Mucosa of stomach (tissue), 1 donor: ENCODE results near the gene TBCD.
A peak's percentile ranks its signal among the peaks of the same experiment; 100 is the strongest.

Experiments used
- H3K27me3 ChIP-seq: one replicate; pipeline ENCODE4 v1.7.0; 2013; ENCODE audit warnings: mild to moderate bottlenecking, low read length; ENCODE audit not compliant: control insufficient read depth, insufficient read depth
- H3K36me3 ChIP-seq: one replicate; pipeline ENCODE4 v1.7.0; 2013; ENCODE audit warnings: low read length; ENCODE audit not compliant: control insufficient read depth, insufficient read depth
- H3K4me1 ChIP-seq: one replicate; pipeline ENCODE4 v1.7.0; 2013; ENCODE audit warnings: mild to moderate bottlenecking, low read length; ENCODE audit not compliant: control insufficient read depth, insufficient read depth
- H3K4me3 ChIP-seq: one replicate; pipeline ENCODE4 v1.7.0; 2013; ENCODE audit warnings: low read length
- H3K9ac ChIP-seq: one replicate; pipeline ENCODE4 v1.7.0; 2013; ENCODE audit warnings: mild to moderate bottlenecking, low read length, moderate library complexity
- H3K9me3 ChIP-seq: one replicate; pipeline ENCODE4 v1.7.0; 2013; ENCODE audit warnings: mild to moderate bottlenecking, low read length, moderate library complexity; ENCODE audit not compliant: control insufficient read depth
- donor health status: Pancreatic carcinoma.

TBCD gene

DNA sequence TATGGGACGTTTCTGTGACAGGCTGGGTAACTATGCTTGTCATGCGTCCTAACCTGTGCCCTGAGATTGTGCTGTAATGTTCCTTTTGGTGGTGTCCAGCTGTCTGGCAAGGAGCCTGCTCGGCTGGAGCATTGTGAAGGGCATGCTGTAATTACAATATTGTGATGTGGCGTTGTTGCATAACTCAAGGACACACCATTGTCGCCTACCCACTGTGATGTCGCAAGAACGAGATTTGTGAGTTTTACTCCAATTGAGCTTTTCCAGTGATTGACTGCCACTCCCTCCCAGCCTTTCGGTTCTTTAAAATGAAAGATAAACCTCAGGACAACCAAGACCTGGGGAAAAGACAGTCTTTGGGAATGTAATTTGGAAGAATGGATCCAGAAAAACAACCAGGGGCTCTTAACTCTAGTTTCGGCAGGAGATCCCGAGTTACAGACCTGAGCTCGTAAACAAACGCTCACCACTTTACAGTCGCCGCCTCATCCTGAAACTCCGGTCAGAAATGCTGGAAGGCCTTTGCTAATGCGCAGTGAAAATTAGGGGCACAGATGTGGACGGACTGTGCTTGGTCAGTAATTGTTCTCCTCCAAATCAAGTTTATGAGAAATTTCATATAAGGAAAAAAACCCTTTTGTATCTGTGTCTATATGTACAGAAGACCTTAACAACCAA, 86.7 kb downstream of the TBCD start:
- Histone ChIP-seq H3K4me3 (no peak overlapping the region), H3K9me3 (no peaks in the 10 kb centered on the region), H3K36me3 (no peaks in the 10 kb centered on the region), H3K27me3 (no peaks in the 10 kb centered on the region), H3K4me1 (no peaks in the 10 kb centered on the region), H3K9ac (no peak overlapping the region)

DNA sequence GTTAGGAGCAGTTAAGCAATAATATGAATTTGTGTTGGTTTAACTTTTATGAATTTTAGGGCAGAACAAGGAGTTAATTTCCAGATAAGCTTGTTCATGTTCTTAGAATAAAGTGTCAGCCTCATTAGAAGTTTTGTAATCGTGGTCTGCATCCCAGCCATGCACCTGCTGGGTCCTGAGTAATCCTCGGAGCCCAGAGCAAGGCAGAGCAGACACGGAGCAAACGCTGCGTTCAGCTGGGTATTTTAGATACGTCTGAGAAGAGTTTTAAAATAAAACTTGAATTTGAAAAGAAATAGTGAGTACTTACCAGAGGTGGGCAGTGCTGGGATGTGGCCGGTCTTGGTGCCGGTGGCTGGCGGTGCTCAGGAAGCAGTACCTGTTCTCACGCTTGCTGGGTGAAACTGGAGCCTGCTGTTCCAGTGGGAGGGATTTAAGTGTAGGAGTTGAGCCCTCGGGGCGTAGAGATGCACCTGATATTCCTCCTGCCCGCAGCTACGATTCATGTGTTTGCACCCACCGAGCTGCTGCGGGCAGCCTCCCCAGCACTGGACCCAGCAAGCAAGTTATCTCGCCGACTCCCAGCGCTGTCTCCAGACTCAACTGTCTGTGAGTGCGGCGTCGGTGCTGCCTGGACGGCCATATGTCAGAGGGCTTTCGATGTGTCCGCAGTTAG, 87.9 kb downstream of the TBCD start, which contains the start of gene ZNF750:
Gene ZNF750 (minus strand): TSS at position 406 of the 676 bp plus-strand sequence. CDS start 7,568 bp downstream, outside the sequence.
- H3K27me3 ChIP-seq: no peaks in the 10 kb centered on the region
- no peak within 1 kb of the TSS for H3K9ac ChIP-seq

DNA sequence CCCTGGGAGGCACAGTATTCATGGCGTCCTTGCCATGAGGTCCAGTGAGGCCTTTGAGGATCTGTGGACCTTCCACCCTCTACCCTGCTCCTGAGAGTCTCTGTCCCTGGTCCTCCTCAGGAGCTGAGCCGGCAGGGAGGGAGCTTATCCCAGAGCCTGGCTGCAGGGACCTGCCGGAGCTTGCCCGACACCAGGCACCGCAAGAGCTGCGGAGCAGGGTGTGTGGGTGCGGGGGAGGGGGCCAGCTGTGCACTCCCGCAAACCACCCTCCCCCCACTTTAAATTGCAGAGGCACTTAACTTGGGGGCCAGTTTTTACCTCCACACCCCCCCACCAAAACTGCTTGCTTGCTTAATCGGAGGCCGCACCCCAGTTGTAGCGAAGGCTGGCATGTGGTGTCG, 88.6 kb downstream of the TBCD start:
- Histone ChIP-seq H3K4me1 (no peaks in the 10 kb centered on the region), H3K36me3 (no peaks in the 10 kb centered on the region), H3K4me3 (no peak overlapping the region), H3K9me3 (no peaks in the 10 kb centered on the region), H3K9ac (no peak overlapping the region), H3K27me3 (no peaks in the 10 kb centered on the region)

More for the DNA sequence above, 87.9 kb downstream of the TBCD start, which contains the start of gene ZNF750:
- no peaks in the 10 kb centered on the region for H3K9me3 ChIP-seq
- no peaks in the 10 kb centered on the region for H3K4me1 ChIP-seq
- no peaks in the 10 kb centered on the region for H3K36me3 ChIP-seq
- H3K4me3 ChIP-seq: no peak within 1 kb of the TSS

DNA sequence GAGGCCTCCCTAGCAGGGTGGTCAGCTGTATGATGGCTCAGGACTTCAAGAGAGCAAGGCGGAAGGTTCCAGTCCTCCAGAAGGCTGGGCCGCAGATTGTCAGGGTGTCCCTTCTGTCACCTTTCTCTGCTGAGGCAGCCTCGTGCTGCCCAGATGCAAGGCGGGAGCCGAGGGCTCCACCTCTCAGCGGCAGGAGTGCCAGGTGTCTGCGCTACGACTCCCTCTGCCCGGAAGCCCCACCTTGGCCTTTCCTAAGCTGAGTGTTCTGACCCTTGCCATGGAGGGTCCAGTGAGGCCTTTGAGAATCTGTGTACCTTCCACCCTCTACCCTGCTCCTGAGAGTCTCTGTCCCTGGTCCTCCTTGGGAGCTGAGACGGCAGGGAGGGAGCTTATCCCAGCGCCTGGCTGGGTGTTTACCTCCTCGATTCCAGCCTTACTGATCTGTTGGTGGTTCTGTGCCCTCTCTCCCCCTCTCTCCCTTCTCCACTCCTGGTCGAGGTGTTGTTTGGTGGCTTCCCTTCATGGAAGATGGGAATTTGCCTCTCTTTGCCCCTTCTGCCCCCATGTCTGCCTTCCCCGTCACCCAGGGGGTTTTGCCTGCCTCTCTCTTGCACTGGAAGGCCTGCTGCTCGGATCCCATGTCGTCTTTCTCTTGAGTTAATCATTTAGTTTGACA, 90.2 kb downstream of the TBCD start:
- Histone ChIP-seq H3K9ac (no peak overlapping the region), H3K36me3 (no peaks in the 10 kb centered on the region), H3K4me1 (no peaks in the 10 kb centered on the region), H3K9me3 (no peaks in the 10 kb centered on the region), H3K4me3 (no peak overlapping the region), H3K27me3 (no peaks in the 10 kb centered on the region)

DNA sequence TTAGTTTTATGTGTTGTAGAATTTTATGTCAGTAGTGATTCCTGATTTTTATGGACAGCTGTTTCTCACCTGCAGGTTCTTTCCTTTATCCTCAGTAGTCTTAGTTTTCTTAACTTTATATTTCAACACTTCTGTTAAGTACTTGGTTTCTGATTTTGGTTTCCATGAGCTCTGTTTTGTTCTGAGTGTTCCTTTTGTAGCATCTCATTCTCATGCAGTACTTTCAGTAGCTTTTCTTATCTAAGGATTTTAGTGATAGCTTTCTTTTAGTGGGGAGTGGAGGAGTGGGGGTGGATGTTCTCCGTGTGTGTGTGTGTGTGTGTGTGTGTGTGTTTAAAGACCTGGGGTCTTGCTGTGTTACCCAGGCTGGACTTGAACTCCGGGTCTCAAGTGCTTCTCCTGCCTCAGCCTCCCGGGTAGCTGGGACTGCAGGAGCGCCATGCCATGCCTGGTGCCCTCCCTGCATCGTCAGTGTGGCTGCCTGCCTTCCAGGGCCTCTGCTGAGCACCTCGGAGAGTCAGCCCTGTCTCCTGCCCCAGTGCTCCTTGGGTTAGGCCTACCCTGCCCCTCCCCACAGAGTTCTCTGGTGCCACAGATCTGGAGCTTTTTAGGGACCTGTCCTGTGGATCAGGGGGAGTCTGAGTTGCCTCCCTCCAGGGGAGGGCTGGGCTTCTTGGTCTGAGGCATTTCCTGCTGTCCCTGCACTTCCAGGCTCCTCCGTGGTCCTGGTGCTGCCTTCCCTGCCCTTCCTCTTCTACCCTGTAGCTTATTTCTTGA, 92.2 kb downstream of the TBCD start:
- H3K9ac ChIP-seq: no peak overlapping the region
- no peaks in the 10 kb centered on the region for H3K9me3 ChIP-seq
- H3K27me3 ChIP-seq: no peaks in the 10 kb centered on the region
- no peaks in the 10 kb centered on the region for H3K36me3 ChIP-seq
- peaks cover 12% of the 10 kb centered on the region for H3K4me1 ChIP-seq
- no peak overlapping the region for H3K4me3 ChIP-seq

DNA sequence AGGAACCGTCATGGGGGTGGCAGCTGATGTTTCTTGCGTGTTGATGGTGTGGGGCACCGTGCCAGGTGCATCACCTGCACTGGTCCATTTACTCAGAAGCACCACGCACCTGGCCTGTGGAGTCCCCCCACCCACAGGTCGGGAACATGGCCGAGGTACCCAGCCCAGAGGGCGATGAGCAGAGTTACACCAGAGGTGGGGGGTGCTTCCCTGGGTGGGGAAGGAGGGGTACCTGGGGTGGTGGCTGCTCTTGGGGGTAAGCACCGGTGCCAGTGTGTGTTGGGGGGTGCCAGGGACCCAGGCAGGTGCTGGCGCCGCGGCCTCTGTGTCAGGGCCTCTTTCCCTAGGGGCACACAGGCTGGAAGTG, 92.9 kb downstream of the TBCD start:
- Histone ChIP-seq H3K27me3 (no peaks in the 10 kb centered on the region), H3K4me3 (no peak overlapping the region), H3K9me3 (no peaks in the 10 kb centered on the region), H3K9ac (no peak overlapping the region), H3K4me1 (peaks cover 12% of the 10 kb centered on the region), H3K36me3 (no peaks in the 10 kb centered on the region)

DNA sequence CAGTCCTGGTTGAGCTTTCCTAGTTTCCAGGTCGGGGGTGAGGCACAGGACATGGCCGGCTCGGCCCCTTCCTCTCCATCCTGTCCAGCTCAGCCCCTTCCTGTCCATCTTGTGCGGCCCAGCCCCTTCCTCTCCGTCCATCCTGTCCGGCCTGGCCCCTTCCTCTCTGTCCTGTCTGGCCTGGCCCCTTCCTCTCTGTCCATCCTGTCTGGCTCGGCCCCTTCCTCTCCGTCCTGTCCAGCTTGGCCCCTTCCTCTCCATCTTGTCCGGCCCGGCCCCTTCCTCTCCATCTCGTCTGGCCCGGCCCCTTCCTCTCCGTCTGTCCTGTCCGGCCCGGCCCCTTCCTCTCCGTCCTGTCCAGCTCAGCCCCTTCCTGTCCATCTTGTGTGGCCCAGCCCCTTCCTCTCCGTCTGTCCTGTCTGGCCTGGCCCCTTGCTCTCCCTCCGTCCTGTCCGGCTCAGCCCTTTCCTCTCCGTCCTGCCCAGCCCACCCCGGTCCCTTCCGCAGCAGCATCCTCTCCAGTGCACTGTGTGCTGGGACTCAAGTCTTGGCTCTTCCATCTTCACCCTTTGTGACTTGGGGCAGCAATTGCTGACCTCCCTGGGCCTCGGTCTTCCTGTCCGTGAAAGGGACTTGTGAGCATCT, 93.4 kb downstream of the TBCD start:
- Histone ChIP-seq H3K36me3 (no peaks in the 10 kb centered on the region), H3K27me3 (no peaks in the 10 kb centered on the region), H3K9me3 (no peaks in the 10 kb centered on the region), H3K9ac (no peak overlapping the region), H3K4me3 (no peak overlapping the region), H3K4me1 (peaks cover 12% of the 10 kb centered on the region)

DNA sequence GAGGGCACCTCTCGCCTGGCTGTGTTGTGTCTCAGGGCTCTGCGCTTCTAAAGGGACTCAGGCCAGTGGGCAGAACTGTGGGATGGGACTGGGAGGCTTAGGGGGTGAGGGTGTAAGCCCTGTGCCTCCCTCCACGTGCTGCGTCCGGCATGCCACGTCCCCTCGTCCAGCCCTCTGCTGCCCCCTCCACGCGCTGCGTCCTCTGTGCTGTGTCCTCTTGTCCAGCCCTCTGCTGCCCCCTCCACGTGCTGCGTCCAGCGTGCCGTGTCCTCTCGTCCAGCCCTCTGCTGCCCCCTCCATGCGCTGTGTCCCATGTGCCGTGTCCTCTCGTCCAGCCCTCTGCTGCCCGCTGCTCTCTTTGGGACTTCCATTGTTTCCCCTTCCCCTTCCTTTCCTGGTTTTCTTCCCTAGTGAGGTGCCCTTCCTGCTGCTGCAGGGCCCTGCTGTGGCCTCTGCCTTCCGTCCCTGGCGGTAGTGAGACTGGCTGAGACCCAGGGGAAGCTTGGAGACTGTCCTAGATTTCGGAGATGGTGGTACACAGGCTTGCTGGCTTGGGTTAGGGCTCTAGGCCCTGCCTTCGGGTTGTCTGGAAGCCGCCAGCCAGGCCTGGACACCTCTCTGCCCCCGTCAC, 94.3 kb downstream of the TBCD start:
- no peak overlapping the region for H3K9ac ChIP-seq
- no peaks in the 10 kb centered on the region for H3K9me3 ChIP-seq
- H3K4me1 ChIP-seq: peaks cover 12% of the 10 kb centered on the region
- H3K27me3 ChIP-seq: no peaks in the 10 kb centered on the region
- no peak overlapping the region for H3K4me3 ChIP-seq
- no peaks in the 10 kb centered on the region for H3K36me3 ChIP-seq

DNA sequence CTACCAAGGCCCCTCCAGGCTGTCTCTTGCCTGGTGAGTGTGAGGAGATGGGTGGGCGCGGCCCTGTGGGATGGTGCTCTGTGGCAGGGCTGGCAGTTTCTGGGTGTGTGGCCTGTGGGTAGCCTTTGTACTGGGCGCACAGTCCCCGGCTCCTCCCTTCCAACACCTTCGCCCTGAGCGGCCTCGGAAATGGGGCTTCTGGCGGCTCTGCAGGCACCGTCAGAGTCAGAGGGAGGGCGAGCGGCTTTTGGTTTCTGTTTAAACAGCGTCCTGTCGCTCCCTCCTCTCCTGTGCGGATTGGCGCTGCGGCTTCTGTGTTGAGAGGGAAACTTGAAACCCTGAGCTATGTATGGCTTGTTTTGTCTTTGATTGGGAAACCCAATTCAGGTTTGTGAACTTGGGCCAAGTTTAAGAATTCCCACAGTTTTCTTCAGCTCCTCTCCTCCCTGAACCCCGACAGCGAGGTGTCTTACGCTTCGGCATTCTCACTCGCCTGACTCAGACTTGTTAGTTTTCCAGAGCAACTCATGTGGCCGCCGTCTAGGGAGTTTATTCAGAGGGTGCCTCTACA, 96.2 kb downstream of the TBCD start:
- Histone ChIP-seq H3K9ac (no peak overlapping the region), H3K9me3 (no peaks in the 10 kb centered on the region), H3K4me1 (peaks cover 12% of the 10 kb centered on the region), H3K36me3 (no peaks in the 10 kb centered on the region), H3K4me3 (peak overlapping the region; percentile 4), H3K27me3 (no peaks in the 10 kb centered on the region)

DNA sequence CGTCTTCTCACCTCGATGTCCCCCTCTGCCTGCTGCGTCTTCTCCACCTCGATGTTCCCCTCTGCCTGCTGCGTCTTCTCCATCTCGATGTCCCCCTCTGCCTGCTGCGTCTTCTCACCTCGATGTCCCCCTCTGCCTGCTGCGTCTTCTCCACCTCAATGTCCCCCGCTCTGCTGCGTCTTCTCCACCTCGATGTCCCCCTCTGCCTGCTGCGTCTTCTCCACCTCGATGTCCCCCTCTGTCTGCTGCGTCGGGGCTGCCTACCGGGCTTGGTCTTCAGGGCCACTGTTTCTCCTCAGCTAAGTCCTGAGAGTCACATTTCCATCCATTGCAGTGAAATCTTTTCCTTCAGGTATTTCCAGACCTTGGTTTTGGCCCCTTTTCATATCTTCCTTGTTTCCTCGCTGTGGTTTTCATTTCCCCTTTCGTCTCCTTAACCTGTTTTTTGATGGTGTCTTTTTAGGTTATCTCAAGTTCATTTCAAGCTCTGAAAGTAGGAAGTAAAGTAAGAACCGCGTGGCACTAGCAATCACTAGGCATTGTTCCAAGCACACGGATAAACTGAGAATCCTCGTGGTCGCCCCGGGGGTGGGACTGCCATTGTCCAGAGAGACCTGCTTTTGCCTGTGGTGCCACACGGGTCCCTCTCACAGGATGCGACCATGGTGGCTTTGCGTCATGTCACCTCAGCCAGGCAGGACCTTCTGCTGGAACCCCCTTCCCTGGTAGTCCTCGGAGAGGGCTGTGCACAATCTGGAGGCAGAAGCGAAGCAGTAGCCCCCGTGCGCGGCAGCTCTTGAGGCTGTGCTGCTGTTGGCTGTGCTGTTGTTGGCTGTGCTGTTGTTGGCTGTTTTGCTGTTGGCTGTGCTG, 97.4 kb downstream of the TBCD start:
- Histone ChIP-seq H3K27me3 (no peaks in the 10 kb centered on the region), H3K9ac (no peak overlapping the region), H3K9me3 (no peaks in the 10 kb centered on the region), H3K4me3 (no peak overlapping the region), H3K36me3 (no peaks in the 10 kb centered on the region), H3K4me1 (peaks cover 12% of the 10 kb centered on the region)
